ENCODE results near the gene DPYSL5. TPM values are rescaled to one million over a fixed set of nuclear protein-coding genes. Genes with fewer than 3 reads are reported as not detected.
"Not testable (repeated sequence)": the region's sequence is repeated elsewhere in the genome, so short reads cannot be mapped to it uniquely, and the experiment has no call there.

The DPYSL5 gene
- polyA plus RNA-seq, 3 donors = not detected

GRCh38 chr2:26880910-26881435 lies 33.0 kb downstream of the DPYSL5 start:
- Histone ChIP-seq H3K79me2 (ENCODE audit: insufficient read depth, low read length) (no peaks in the 10 kb centered on the region), H3K9me3 (replicated peaks in 1 of 2; ENCODE audit: control insufficient read depth in 1 of 2, insufficient read depth in 1 of 2, low read length in 2 of 2) (no peaks in the 10 kb centered on the region), H3K9ac (ENCODE audit: insufficient read depth, low read length, poor library complexity, severe bottlenecking) (peak overlapping the region; percentile 21), H3K36me3 (replicated peaks in 1 of 2; ENCODE audit: control insufficient read depth in 1 of 2, insufficient read depth in 2 of 2, low read length in 2 of 2) (no peaks in the 10 kb centered on the region), H3K27me3 (ENCODE audit: control insufficient read depth in 2 of 2, insufficient read depth in 2 of 2, low read length in 2 of 2) (no peaks in the 10 kb centered on the region), H4K20me1 (ENCODE audit: insufficient read depth, low read length) (no peaks in the 10 kb centered on the region), H3K4me3 (replicated peaks in 1 of 3; ENCODE audit: low read depth in 2 of 3, low read length in 3 of 3) (no peak overlapping the region), H3K4me1 (ENCODE audit: control insufficient read depth in 1 of 2, insufficient read depth in 2 of 2, low read length in 2 of 2) (peaks cover 5 to 14% of the 10 kb centered on the region in 2 donors), H2AFZ (ENCODE audit: insufficient read depth, low read depth, low read length, poor library complexity, severe bottlenecking) (peak overlapping the region; percentile 47), H3K4me2 (replicated peaks; ENCODE audit: extremely low read depth, low read length, poor library complexity, severe bottlenecking) (no peak overlapping the region), H3K27ac (ENCODE audit: low read depth in 1 of 2, low read length in 2 of 2) (no peak overlapping the region)
- no peak overlapping the region for H3K4me3 Mint-ChIP-seq
- peak overlapping the region in 1 of 7 donors; percentile 53 for H3K27ac Mint-ChIP-seq
- no peak for DNase-seq
- intact Hi-C loops (cut with micrococcal nuclease) = no loop called here
- no peak for TF ChIP-seq CTCF (IDR thresholded peaks at IDR 0.05)
- H3K36me3 Mint-ChIP-seq = no peaks in the 10 kb centered on the region
- WGBS (ENCODE audit: insufficient coverage) = 54% methylated on average over 5 of the region's 10 CpGs
- peaks cover 0 to 2% (median 0%) of the 10 kb centered on the region in 7 donors for H3K9me3 Mint-ChIP-seq
- peaks cover 23% of the 10 kb centered on the region for H3K4me1 Mint-ChIP-seq
- H3K27me3 Mint-ChIP-seq (ENCODE audit: low read depth in 3 of 3) = peaks cover 0 to 5% (median 2%) of the 10 kb centered on the region in 3 donors

- H3K9me3 ChIP-seq (replicated peaks in 1 of 2; ENCODE audit: control insufficient read depth in 1 of 2, insufficient read depth in 1 of 2, low read length in 2 of 2); H3K79me2 ChIP-seq (ENCODE audit: insufficient read depth, low read length); H3K27me3 Mint-ChIP-seq (ENCODE audit: low read depth in 3 of 3); H3K9ac ChIP-seq (ENCODE audit: insufficient read depth, low read length, poor library complexity, severe bottlenecking); H2AFZ ChIP-seq (ENCODE audit: insufficient read depth, low read depth, low read length, poor library complexity, severe bottlenecking); H3K4me3 ChIP-seq (replicated peaks in 1 of 3; ENCODE audit: low read depth in 2 of 3, low read length in 3 of 3); H4K20me1 ChIP-seq (ENCODE audit: insufficient read depth, low read length); H3K27ac Mint-ChIP-seq; intact Hi-C loops (cut with micrococcal nuclease); H3K9me3 Mint-ChIP-seq; H3K4me2 ChIP-seq (replicated peaks; ENCODE audit: extremely low read depth, low read length, poor library complexity, severe bottlenecking); DNase-seq; H3K36me3 ChIP-seq (replicated peaks in 1 of 2; ENCODE audit: control insufficient read depth in 1 of 2, insufficient read depth in 2 of 2, low read length in 2 of 2); H3K27ac ChIP-seq (ENCODE audit: low read depth in 1 of 2, low read length in 2 of 2); H3K27me3 ChIP-seq (ENCODE audit: control insufficient read depth in 2 of 2, insufficient read depth in 2 of 2, low read length in 2 of 2); H3K36me3 Mint-ChIP-seq; H3K4me3 Mint-ChIP-seq: not testable (repeated sequence)
- WGBS (ENCODE audit: insufficient coverage) = 50% methylated on average over 1 of the region's 3 CpGs
- peaks cover 33% of the 10 kb centered on the region for H3K4me1 Mint-ChIP-seq
- H3K4me1 ChIP-seq (ENCODE audit: control insufficient read depth in 1 of 2, insufficient read depth in 2 of 2, low read length in 2 of 2) = peaks cover 16 to 26% of the 10 kb centered on the region in 2 donors
Observed at GRCh38 chr2:26882220-26882619, 34.3 kb downstream of the DPYSL5 start.

Measured in CD14-positive monocyte (primary cell).